ENCODE data around the gene MFSD6. TPM values are rescaled to one million over a fixed set of nuclear protein-coding genes. Genes with fewer than 3 reads are reported as not detected.

Gene MFSD6
- polyA plus RNA-seq, 3 donors, result 8.8 to 15.7 (median 12.9) TPM

DNA sequence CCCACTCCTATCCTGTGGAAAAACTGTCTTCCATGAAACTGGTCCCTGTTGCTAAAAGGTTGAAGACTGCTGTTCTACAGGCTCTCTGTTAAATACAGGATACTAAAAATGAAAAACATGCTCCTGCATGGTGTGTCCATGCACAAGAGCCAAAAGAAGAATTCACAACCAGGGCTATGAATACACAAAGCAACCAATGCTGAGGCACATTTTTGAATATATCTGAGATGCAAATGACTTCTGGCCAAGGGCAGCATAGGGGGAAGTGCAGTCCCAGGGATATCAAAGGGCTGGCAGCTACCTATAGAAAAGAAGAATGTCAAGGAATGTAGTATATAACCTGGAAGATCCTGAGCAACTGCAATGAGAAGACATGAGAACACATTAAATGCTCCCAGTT is 119.8 kb downstream of the MFSD6 start:
- Histone ChIP-seq H2AFZ (ENCODE audit: insufficient read depth, low read depth, low read length, poor library complexity, severe bottlenecking) (no peak overlapping the region), H3K4me2 (replicated peaks; ENCODE audit: extremely low read depth, low read length, poor library complexity, severe bottlenecking) (no peak overlapping the region), H3K36me3 (replicated peaks in 1 of 2; ENCODE audit: control insufficient read depth in 1 of 2, insufficient read depth in 2 of 2, low read length in 2 of 2) (no peaks in the 10 kb centered on the region), H3K27me3 (ENCODE audit: control insufficient read depth in 2 of 2, insufficient read depth in 2 of 2, low read length in 2 of 2) (no peaks in the 10 kb centered on the region), H3K9ac (ENCODE audit: insufficient read depth, low read length, poor library complexity, severe bottlenecking) (no peak overlapping the region), H3K27ac (ENCODE audit: low read depth in 1 of 2, low read length in 2 of 2) (peak overlapping the region in 1 of 2 donors; percentile 60), H3K9me3 (replicated peaks in 1 of 2; ENCODE audit: control insufficient read depth in 1 of 2, insufficient read depth in 1 of 2, low read length in 2 of 2) (no peaks in the 10 kb centered on the region), H3K79me2 (ENCODE audit: insufficient read depth, low read length) (peaks cover 10% of the 10 kb centered on the region), H3K4me1 (ENCODE audit: control insufficient read depth in 1 of 2, insufficient read depth in 2 of 2, low read length in 2 of 2) (peaks cover 51 to 54% of the 10 kb centered on the region in 2 donors), H4K20me1 (ENCODE audit: insufficient read depth, low read length) (no peaks in the 10 kb centered on the region), H3K4me3 (replicated peaks in 1 of 3; ENCODE audit: low read depth in 2 of 3, low read length in 3 of 3) (peak overlapping the region in 1 of 3 experiments; percentile 6)
- Mint-ChIP-seq H3K27me3 (ENCODE audit: low read depth in 3 of 3) (peaks cover 0 to 2% (median 0%) of the 10 kb centered on the region in 3 donors), H3K36me3 (peaks cover 3 to 7% of the 10 kb centered on the region in 2 donors), H3K27ac (peak overlapping the region; percentile 26 to 84 (median 54)), H3K9me3 (peaks cover 0 to 3% (median 0%) of the 10 kb centered on the region in 7 donors), H3K4me3 (no peak overlapping the region), H3K4me1 (peaks cover 63% of the 10 kb centered on the region)
- intact Hi-C loops (cut with micrococcal nuclease), result no loop called here
- TF ChIP-seq, protein P1, sequence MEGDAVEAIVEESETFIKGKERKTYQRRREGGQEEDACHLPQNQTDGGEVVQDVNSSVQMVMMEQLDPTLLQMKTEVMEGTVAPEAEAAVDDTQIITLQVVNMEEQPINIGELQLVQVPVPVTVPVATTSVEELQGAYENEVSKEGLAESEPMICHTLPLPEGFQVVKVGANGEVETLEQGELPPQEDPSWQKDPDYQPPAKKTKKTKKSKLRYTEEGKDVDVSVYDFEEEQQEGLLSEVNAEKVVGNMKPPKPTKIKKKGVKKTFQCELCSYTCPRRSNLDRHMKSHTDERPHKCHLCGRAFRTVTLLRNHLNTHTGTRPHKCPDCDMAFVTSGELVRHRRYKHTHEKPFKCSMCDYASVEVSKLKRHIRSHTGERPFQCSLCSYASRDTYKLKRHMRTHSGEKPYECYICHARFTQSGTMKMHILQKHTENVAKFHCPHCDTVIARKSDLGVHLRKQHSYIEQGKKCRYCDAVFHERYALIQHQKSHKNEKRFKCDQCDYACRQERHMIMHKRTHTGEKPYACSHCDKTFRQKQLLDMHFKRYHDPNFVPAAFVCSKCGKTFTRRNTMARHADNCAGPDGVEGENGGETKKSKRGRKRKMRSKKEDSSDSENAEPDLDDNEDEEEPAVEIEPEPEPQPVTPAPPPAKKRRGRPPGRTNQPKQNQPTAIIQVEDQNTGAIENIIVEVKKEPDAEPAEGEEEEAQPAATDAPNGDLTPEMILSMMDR (IDR thresholded peaks at IDR 0.05), result no peak
- no peak for DNase-seq

DNA sequence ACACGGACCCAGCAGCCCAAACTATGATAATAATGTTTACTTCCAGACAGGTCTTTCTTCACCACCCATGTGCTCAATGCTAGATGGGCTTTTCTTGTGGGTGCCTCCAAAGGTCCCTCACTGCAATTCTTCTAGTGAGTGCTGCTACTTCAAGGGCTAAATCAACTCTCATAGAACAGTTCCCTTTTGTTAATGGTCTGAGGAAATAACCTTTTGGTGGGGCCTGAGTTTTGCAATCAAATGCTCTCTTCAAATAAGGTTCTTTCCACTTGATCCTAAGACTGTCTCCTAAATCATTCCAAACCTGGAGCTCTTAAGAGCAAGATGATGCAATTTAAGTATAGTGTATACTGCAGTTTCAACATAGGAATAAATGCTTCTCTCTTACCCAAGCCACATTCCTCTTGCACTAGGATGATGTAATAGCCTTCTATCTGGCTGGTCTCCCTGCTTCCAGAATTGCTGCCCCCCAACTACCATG is 120.4 kb downstream of the MFSD6 start:
- peaks cover 15% of the 10 kb centered on the region for H3K79me2 ChIP-seq (ENCODE audit: insufficient read depth, low read length)
- peak; percentile 28 to 63 (median 56) for DNase-seq
- TF ChIP-seq, protein P1 (IDR thresholded peaks at IDR 0.05), result no peak
- peaks cover 53 to 58% of the 10 kb centered on the region in 2 donors for H3K4me1 ChIP-seq (ENCODE audit: control insufficient read depth in 1 of 2, insufficient read depth in 2 of 2, low read length in 2 of 2)
- no peaks in the 10 kb centered on the region for H4K20me1 ChIP-seq (ENCODE audit: insufficient read depth, low read length)
- H3K4me1 Mint-ChIP-seq, result peaks cover 67% of the 10 kb centered on the region
- WGBS (ENCODE audit: insufficient coverage), result no CpG with 5 or more reads among the region's 1 CpG
- H3K27me3 Mint-ChIP-seq (ENCODE audit: low read depth in 3 of 3), result peaks cover 0 to 2% (median 0%) of the 10 kb centered on the region in 3 donors
- peak overlapping the region; percentile 13 for H3K4me2 ChIP-seq (replicated peaks; ENCODE audit: extremely low read depth, low read length, poor library complexity, severe bottlenecking)
- peak overlapping the region in 1 of 3 experiments; percentile 6 for H3K4me3 ChIP-seq (replicated peaks in 1 of 3; ENCODE audit: low read depth in 2 of 3, low read length in 3 of 3)
- no peaks in the 10 kb centered on the region for H3K9me3 ChIP-seq (replicated peaks in 1 of 2; ENCODE audit: control insufficient read depth in 1 of 2, insufficient read depth in 1 of 2, low read length in 2 of 2)
- peak overlapping the region; percentile 72 to 93 (median 82) for H3K27ac Mint-ChIP-seq
- H2AFZ ChIP-seq (ENCODE audit: insufficient read depth, low read depth, low read length, poor library complexity, severe bottlenecking), result no peak overlapping the region
- intact Hi-C loops (cut with micrococcal nuclease), result no loop called here
- H3K27me3 ChIP-seq (ENCODE audit: control insufficient read depth in 2 of 2, insufficient read depth in 2 of 2, low read length in 2 of 2), result no peaks in the 10 kb centered on the region
- H3K27ac ChIP-seq (ENCODE audit: low read depth in 1 of 2, low read length in 2 of 2), result peak overlapping the region; percentile 7 to 60
- no peaks in the 10 kb centered on the region for H3K36me3 ChIP-seq (replicated peaks in 1 of 2; ENCODE audit: control insufficient read depth in 1 of 2, insufficient read depth in 2 of 2, low read length in 2 of 2)
- H3K4me3 Mint-ChIP-seq, result no peak overlapping the region
- no peak overlapping the region for H3K9ac ChIP-seq (ENCODE audit: insufficient read depth, low read length, poor library complexity, severe bottlenecking)
- H3K9me3 Mint-ChIP-seq, result peaks cover 0 to 3% (median 0%) of the 10 kb centered on the region in 7 donors
- peaks cover 3 to 7% of the 10 kb centered on the region in 2 donors for H3K36me3 Mint-ChIP-seq
